ENCODE results near the gene KRTAP10-7.
"Not testable (repeated sequence)": the region's sequence is repeated elsewhere in the genome, so short reads cannot be mapped to it uniquely, and the experiment has no call there.

KRTAP10-7 gene

GRCh38 chr21:44590897-44591800, 9.2 kb upstream of the KRTAP10-7 start:
- DNase-seq (ENCODE audit: low spot score) = not testable (repeated sequence)

- not testable (repeated sequence) for DNase-seq (ENCODE audit: low spot score)
These were observed 8.6 kb upstream of the KRTAP10-7 start for GRCh38 chr21:44591801-44592130.

DNA sequence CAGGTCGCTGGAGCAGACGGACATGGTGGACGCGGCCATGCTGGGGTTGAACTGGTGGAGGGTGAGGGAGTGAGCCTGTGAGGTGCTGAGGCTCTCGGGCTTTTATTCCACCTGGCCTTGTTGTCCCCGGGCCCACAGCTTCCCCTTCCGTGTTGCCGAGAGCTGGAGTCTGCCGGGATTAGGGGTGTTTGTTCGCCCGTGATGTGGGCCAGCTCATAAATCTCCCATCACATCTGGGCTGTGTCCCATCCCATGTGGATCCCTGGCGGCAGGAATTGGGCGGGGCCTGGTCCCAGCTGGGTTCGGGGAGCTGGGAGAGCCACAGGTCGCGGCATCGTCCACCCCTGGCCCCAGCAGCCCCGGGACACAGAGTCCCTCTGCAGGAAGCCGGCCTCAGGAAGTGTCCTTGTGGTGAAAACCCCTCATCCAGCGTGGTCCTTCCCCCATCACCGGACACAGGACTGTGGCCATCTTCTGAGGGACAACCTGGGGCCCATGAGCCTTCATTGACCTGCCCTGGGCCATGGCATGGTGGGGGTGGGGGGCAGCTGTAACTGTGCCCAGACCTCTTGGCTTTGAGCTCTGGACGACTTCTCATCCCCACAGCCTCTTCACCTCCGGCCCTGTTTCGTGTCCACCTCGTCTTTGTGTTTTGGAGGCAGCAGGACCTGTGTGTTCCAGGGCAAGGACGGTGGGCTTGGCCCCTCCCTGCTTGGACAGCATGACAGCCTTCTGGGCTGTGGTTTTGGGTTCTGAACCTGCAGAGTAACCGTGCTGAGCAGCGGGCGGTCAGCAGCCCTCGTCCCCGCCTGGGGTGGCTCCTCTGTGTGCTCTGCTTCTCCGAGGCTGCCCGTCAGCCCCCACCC, 7.7 kb upstream of the KRTAP10-7 start, which contains the start of gene KRTAP10-6:
Gene KRTAP10-6, minus strand, starts transcription at position 60 of the 866 bp plus-strand sequence. Its CDS starts 21 bp downstream, at position 39.
- DNase-seq (ENCODE audit: low spot score) = no peak

GRCh38 chr21:44593598-44594405, 6.6 kb upstream of the KRTAP10-7 start:
- no peak for DNase-seq (ENCODE audit: low spot score)

GRCh38 chr21:44594406-44594916, 5.9 kb upstream of the KRTAP10-7 start:
- DNase-seq (ENCODE audit: low spot score) = no peak

DNA sequence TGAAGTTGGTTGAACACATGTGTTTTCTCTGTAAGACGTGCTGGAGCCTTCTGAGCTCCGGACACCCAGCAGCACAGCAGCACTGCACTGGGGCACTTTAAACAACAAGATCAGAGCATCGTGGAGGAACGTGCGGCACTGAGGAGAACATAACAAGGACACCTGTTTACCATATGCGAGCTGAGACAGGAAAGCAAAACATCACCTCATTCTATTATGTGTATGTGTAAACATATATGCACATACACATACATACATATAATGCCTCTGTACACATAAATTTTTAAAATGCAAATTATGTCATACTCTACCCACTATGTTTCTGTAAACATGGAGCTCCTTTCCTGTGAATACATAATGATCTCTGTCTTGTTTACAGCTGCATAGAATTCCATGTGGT, 4.9 kb upstream of the KRTAP10-7 start:
- no peak for DNase-seq (ENCODE audit: low spot score)

DNA sequence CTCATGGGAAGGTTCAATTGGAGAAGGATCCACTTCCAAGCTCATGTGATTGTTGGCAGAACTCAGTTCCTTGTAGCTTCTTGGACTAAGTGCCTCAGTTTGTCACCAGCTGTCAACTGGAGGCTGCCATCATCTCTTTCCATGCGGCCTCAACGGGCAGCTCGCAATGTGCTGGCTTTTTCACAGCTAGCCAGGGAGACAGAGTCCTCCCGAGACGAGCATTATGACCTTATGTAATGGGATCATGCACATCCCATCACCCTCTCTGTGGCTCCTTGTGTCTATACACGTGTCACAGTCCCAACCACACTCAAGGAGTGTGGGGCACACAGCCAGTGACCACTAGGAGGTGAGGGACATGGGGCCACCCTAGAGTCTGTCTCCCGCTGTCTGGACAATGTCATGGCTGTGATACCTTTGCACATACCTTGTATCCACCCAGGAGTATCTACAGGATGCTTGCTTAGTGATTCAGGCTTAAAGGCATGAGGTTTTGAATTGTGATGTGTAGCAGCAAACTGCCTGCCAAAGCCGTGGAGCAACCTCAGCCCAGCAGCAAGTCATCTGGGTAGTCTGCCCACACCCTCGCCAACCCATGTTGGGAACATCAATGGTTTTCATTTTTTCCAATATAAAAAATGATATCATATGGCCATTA, 4.2 kb upstream of the KRTAP10-7 start:
- no peak for DNase-seq (ENCODE audit: low spot score)

GRCh38 chr21:44598061-44598460, 2.3 kb upstream of the KRTAP10-7 start:
- DNase-seq (ENCODE audit: low spot score) = no peak

- no peak for DNase-seq (ENCODE audit: low spot score)
These were observed 950 bp upstream of the KRTAP10-7 start for GRCh38 chr21:44599264-44600029.

GRCh38 chr21:44601091-44601490, 694 bp downstream of the KRTAP10-7 start:
- DNase-seq (ENCODE audit: low spot score) = not testable (repeated sequence)

- DNase-seq (ENCODE audit: low spot score) = no peak
These were observed 1.4 kb downstream of the KRTAP10-7 start for GRCh38 chr21:44601596-44602462.

- DNase-seq (ENCODE audit: low spot score) = no peak
These were observed 2.1 kb downstream of the KRTAP10-7 start for GRCh38 chr21:44602463-44602850.

- no peak for DNase-seq (ENCODE audit: low spot score)
These were observed 2.9 kb downstream of the KRTAP10-7 start for GRCh38 chr21:44603109-44603875.

DNA sequence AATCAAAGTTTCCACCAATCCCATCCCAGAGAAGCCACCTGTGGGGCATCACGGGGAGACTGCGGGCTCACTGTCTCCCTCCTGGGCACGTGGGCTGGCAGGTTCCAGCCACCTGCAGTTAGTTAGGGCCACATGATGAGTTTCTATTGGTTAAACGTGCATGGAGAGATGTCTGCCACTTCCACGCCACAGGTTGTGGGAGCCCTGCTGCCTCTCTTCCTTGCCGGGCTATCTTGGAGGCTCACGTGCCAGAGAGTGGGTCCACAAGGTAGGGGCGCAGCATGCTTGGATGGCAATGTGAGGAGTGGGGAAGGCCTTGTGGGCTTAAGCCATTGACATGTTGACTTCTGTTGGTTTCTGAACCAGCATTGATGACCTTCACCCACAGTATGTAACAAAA, 3.5 kb downstream of the KRTAP10-7 start:
- no peak for DNase-seq (ENCODE audit: low spot score)

DNA sequence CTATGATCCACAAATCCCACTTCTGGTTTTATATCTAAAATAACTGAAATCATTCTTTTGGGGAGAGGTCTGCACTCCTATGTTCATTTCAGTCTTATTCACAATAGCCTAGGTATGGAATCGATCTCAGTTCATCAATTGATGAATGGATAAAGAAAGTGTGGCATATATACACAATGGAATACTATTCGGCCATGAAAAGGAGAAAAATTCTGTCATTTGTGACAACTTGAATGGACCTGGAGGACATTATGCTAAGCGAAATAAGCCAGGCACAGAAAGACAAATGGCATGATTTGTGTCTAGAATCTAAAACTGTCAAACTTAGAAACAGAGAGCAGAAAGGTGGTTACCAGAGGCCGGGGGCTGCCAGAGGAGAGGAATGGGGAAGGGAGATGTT, 6.1 kb downstream of the KRTAP10-7 start:
- no peak for DNase-seq (ENCODE audit: low spot score)

- no peak for DNase-seq (ENCODE audit: low spot score)
These were observed 8.8 kb downstream of the KRTAP10-7 start for GRCh38 chr21:44609193-44609592.

- DNase-seq (ENCODE audit: low spot score) = not testable (repeated sequence)
These were observed 9.9 kb downstream of the KRTAP10-7 start for GRCh38 chr21:44610157-44610843.

DNA sequence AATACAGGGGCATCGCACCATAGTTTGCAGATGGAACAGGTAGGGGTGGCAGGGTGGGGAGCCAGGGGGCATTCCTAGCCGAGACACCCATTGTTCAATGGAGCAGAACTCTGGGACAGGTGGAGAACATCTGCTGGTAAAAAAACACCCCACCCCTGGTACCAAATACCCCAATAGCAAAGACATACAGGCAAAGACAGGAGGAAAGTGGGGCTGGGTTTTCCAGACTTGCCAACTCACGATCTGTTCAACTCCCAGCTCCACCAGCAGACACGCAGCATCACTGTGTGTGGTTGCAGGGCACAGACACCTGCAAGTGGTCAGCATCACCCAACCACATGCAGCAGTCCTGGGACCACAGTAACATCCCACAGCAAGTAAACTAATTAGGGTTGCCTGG, 11.2 kb downstream of the KRTAP10-7 start:
- no peak for DNase-seq (ENCODE audit: low spot score)

Measured in HuH-7.5 (cell line).